ENCODE data around the gene NFKB1. TPM values are rescaled to one million over a fixed set of nuclear protein-coding genes. Genes with fewer than 3 reads are reported as not detected.
A peak's percentile ranks its signal among the peaks of the same experiment; 100 is the strongest.

Gene NFKB1
- total and polyA plus RNA-seq, 2 donors (not counting 1 experiment from before 2014, with no cell fraction given) = 32.0 to 88.1 TPM

- ChIA-PET CTCF (no interaction called here), POLR2A (no interaction called here)
- WGBS (ENCODE audit: insufficient coverage) = no CpG with 5 or more reads among the region's 2 CpGs
- H3K27me3 Mint-ChIP-seq = no peaks in the 10 kb centered on the region
- peaks cover 59% of the 10 kb centered on the region for H3K4me1 Mint-ChIP-seq
- no peak overlapping the region for H3K4me3 Mint-ChIP-seq
- H3K36me3 ChIP-seq (replicated peaks in 1 of 2; ENCODE audit: control extremely low read depth in 1 of 2, control insufficient read depth in 1 of 2, extremely low read depth in 1 of 2, insufficient read depth in 2 of 2, low read length in 1 of 2) = peaks cover 1 to 6% of the 10 kb centered on the region in 2 experiments
- H3K79me2 ChIP-seq (ENCODE audit: control insufficient read depth, insufficient read depth, low read length) = peaks cover 89% of the 10 kb centered on the region
- H3K27me3 ChIP-seq (replicated peaks in 1 of 4; ENCODE audit: control extremely low read depth in 1 of 4, control insufficient read depth in 3 of 4, insufficient read depth in 4 of 4, low read length in 3 of 4) = no peaks in the 10 kb centered on the region
- H3K4me3 ChIP-seq (ENCODE audit: control extremely low read depth in 1 of 5, extremely low read depth in 1 of 5, insufficient read depth in 1 of 5, low read depth in 2 of 5, low read length in 4 of 5) = no peak overlapping the region
- H3K4me2 ChIP-seq (replicated peaks; ENCODE audit: low read depth, low read length, poor library complexity, severe bottlenecking) = peak overlapping the region; percentile 9
- DNase-seq (no peak), ATAC-seq (ENCODE audit: low read depth) (no peak)
- no peak overlapping the region for H3K27ac Mint-ChIP-seq
- H3K27ac ChIP-seq (ENCODE audit: low read length in 2 of 2) = no peak overlapping the region
- peaks cover 11 to 37% of the 10 kb centered on the region in 2 donors for H3K4me1 ChIP-seq (ENCODE audit: control insufficient read depth in 2 of 2, insufficient read depth in 2 of 2, low read length in 2 of 2)
- H4K20me1 ChIP-seq (ENCODE audit: control insufficient read depth, insufficient read depth, low read length, poor library complexity, severe bottlenecking) = peaks cover 85% of the 10 kb centered on the region
- H3K9ac ChIP-seq (ENCODE audit: low read length) = no peak overlapping the region
- H2AFZ ChIP-seq (ENCODE audit: insufficient read depth, low read depth, low read length, poor library complexity, severe bottlenecking) = no peak overlapping the region
- no peak for TF ChIP-seq EZH2 (IDR thresholded peaks at IDR 0.05; ENCODE audit: borderline replicate concordance, insufficient read depth, low read depth, low read length, poor library complexity, severe bottlenecking)
- TF ChIP-seq, protein P1, sequence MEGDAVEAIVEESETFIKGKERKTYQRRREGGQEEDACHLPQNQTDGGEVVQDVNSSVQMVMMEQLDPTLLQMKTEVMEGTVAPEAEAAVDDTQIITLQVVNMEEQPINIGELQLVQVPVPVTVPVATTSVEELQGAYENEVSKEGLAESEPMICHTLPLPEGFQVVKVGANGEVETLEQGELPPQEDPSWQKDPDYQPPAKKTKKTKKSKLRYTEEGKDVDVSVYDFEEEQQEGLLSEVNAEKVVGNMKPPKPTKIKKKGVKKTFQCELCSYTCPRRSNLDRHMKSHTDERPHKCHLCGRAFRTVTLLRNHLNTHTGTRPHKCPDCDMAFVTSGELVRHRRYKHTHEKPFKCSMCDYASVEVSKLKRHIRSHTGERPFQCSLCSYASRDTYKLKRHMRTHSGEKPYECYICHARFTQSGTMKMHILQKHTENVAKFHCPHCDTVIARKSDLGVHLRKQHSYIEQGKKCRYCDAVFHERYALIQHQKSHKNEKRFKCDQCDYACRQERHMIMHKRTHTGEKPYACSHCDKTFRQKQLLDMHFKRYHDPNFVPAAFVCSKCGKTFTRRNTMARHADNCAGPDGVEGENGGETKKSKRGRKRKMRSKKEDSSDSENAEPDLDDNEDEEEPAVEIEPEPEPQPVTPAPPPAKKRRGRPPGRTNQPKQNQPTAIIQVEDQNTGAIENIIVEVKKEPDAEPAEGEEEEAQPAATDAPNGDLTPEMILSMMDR (IDR thresholded peaks at IDR 0.05) = no peak
- no peaks in the 10 kb centered on the region for H3K9me3 ChIP-seq (ENCODE audit: control extremely low read depth in 1 of 3, control insufficient read depth in 2 of 3, insufficient read depth in 1 of 3, low read length in 2 of 3)
- no peaks in the 10 kb centered on the region for H3K9me3 Mint-ChIP-seq (ENCODE audit: insufficient read depth)
- intact Hi-C loops (cut with micrococcal nuclease) = loop anchor here (2.0 kb wide), 1 partner anchor 13 kb away; no protein-coding TSS in a partner anchor
Observed at GRCh38 chr4:102505708-102506107, 4.5 kb downstream of the NFKB1 start.

- ChIA-PET CTCF (no interaction called here), POLR2A (no interaction called here)
- no peaks in the 10 kb centered on the region for H3K9me3 ChIP-seq (ENCODE audit: control extremely low read depth in 1 of 3, control insufficient read depth in 2 of 3, insufficient read depth in 1 of 3, low read length in 2 of 3)
- no peak overlapping the region for H2AFZ ChIP-seq (ENCODE audit: insufficient read depth, low read depth, low read length, poor library complexity, severe bottlenecking)
- no peak overlapping the region for H3K9ac ChIP-seq (ENCODE audit: low read length)
- no peaks in the 10 kb centered on the region for H3K27me3 ChIP-seq (replicated peaks in 1 of 4; ENCODE audit: control extremely low read depth in 1 of 4, control insufficient read depth in 3 of 4, insufficient read depth in 4 of 4, low read length in 3 of 4)
- WGBS (ENCODE audit: insufficient coverage) = no CpG with 5 or more reads among the region's 1 CpG
- no peaks in the 10 kb centered on the region for H3K9me3 Mint-ChIP-seq (ENCODE audit: insufficient read depth)
- H3K27ac Mint-ChIP-seq = no peak overlapping the region
- H3K4me2 ChIP-seq (replicated peaks; ENCODE audit: low read depth, low read length, poor library complexity, severe bottlenecking) = peak overlapping the region; percentile 9
- peaks cover 10 to 37% of the 10 kb centered on the region in 2 donors for H3K4me1 ChIP-seq (ENCODE audit: control insufficient read depth in 2 of 2, insufficient read depth in 2 of 2, low read length in 2 of 2)
- H4K20me1 ChIP-seq (ENCODE audit: control insufficient read depth, insufficient read depth, low read length, poor library complexity, severe bottlenecking) = peaks cover 94% of the 10 kb centered on the region
- DNase-seq = no peak
- H3K27ac ChIP-seq (ENCODE audit: low read length in 2 of 2) = no peak overlapping the region
- H3K27me3 Mint-ChIP-seq = no peaks in the 10 kb centered on the region
- intact Hi-C loops (cut with micrococcal nuclease) = no loop called here
- TF ChIP-seq, protein P1 (IDR thresholded peaks at IDR 0.05) = no peak
- no peak for TF ChIP-seq EZH2 (IDR thresholded peaks at IDR 0.05; ENCODE audit: borderline replicate concordance, insufficient read depth, low read depth, low read length, poor library complexity, severe bottlenecking)
- H3K79me2 ChIP-seq (ENCODE audit: control insufficient read depth, insufficient read depth, low read length) = peaks cover 98% of the 10 kb centered on the region
- peaks cover 1 to 6% of the 10 kb centered on the region in 2 experiments for H3K36me3 ChIP-seq (replicated peaks in 1 of 2; ENCODE audit: control extremely low read depth in 1 of 2, control insufficient read depth in 1 of 2, extremely low read depth in 1 of 2, insufficient read depth in 2 of 2, low read length in 1 of 2)
- no peak for ATAC-seq (ENCODE audit: low read depth)
- H3K4me3 ChIP-seq (ENCODE audit: control extremely low read depth in 1 of 5, extremely low read depth in 1 of 5, insufficient read depth in 1 of 5, low read depth in 2 of 5, low read length in 4 of 5) = no peak overlapping the region
- H3K4me1 Mint-ChIP-seq = peaks cover 64% of the 10 kb centered on the region
- H3K4me3 Mint-ChIP-seq = peak overlapping the region; percentile 29
Observed at GRCh38 chr4:102506523-102506922, 5.4 kb downstream of the NFKB1 start.

Data from B cell (primary cell).